ENCODE results near the gene JADE2.
A peak's percentile ranks its signal among the peaks of the same experiment; 100 is the strongest.

Gene JADE2

DNA sequence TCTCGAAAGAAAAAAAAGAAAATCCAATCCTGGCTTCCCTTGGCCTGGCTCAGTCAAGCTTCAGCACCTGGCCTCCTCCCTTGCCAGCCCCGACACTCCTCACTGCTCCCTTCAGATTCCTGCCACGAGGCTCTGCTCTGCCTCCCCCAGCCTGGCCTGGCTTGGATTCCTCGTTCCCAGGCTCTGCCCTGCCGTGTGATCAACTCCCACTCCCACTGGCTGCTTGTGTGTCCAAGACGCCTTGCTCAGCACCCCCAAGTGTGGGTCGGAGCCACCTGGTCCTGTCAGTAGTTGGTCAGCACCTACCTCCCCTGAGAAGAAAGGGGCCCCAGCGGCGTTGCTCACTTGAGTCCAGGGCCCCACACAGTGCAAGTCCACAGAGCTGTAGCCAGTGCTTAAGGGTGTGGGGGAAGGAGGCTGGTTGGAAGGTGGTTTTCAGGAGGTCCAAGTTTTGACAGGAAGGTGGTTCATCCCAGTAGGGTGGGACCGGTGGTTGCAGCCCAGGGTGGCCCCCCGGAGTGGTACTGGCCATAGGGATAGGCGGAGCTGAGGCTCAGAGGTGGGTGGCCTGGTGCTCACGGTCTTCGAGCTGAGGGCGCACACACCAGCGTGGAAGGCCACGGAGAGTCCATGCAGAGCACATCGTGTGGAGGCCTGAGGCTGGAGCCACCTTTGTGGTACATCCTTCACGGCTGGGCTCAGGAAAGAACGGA lies 46.4 kb downstream of the JADE2 start:
- no peak for DNase-seq

DNA sequence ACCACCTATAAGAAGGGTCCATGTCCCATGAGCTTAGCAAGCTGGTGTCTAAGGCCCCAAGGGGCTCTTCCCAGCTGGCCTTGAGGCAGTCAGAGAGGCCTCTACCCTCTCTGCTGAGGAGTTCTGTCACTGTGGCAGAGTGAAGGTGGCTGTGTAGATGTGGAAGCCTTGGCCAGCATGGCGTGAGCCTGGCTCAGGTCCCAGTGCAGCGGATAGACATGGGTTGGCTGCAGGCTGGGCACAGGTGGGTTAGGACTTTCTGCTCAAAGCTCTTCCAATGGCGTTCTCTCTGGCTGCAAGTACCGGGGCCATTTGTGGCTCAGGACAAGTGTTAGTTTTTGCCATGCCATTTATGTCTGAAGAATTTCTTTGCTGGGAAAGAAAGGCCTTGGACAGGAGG lies 47.3 kb downstream of the JADE2 start:
- DNase-seq = no peak

DNA sequence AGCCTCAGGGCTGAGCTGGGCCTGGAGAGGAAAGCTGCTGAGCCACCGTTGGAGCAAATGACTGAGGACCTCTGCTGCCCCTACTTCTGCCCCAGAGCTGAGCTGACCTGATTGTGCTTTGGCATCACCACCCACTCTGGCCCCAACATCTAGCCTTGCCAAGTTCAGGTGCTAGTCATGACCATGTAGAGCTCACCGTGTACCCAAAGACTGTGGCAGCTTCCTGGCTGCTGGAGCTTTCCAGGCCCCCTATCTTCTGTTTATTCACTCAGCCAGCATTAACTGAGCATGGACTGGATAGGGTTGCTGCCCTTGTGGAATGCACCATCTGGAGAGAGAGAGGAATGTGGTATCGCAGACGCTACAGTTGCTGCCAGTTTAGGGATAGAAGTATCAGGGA lies 49.1 kb downstream of the JADE2 start:
- no peak for DNase-seq

DNA sequence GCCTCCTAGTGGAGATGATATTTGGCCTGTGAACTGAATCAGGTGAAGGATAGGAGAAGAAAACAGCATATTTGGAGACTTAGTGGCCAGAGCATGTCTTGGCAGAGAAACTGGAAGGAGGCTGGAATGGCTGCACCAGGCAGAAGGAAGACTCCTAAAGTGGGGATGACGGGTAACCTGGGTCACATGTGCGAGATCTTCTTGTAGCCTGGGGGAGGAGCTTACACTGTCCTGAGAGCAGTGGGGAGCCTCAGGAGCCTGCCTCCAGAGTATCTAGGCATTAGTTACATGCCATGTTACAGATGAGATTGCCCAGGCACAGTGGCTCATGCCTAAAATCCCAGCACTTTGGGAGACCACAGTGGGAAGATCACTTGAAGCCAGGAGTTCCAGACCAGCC lies 49.8 kb downstream of the JADE2 start:
- DNase-seq = no peak

DNA sequence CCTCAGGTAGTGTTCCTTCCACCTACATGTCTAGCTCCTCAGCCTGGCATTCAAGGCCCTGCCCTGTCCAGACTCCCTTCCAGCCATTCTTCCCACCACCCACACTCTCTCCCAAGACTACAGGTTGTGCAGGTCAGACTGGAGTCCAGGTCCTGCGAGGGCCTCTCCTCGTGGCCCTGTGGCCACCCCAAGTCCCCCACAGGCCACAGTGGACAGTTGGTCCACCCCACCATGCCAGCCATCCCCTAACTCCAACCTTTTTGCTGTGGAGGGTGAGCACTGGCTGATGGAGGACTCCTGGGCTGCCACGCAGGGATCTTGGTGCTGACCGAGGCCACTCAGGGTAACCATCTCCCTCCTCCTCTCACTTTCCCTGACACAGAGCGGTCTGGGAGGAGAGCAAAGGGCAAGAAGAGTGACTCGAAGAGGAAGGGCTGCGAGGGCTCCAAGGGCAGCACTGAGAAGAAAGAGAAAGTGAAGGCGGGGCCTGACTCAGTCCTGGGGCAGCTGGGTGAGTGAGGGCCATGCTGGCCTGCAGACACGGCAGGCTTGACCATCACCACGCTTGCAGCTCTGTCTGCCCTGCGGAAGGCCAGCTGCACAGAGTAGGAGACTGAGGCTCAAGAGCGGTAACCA lies 51.0 kb downstream of the JADE2 start:
- no peak for DNase-seq

DNA sequence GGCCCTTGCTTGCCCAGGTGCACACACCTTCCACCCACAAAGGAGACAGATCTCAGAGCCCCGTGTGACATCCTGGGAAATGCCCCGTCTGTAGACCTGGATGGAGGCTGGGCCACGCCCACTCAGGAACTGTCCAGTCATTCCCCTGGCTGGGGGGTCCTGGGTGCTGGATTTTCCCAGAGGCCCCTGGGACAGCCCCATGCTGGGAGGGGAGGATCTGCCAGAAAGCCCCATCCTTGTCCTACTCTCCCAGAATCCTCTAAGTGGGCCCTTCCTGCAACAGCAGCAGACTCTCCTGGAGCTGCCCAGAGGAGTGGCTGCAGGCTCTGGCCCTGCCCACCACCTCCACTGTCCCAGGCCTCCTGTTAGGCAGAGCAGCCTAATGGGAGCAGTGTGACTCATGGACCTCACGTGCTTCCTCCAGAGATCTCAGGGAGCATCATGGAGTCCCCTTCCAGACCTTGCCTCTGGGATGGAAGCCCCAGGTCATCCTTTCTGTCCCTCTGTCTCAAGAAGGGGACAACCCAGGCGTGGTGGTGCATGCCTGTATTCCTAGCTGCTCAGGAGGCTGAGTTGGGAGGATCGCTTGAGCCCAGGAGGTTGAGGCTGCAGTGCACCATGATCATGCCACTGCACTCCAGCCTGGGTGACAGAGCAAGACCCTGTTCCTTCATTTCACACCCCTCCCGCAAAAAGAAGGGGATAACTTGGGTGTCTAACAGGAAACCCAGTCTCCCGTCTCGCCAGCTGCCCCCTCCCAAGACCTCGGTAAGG lies 51.7 kb downstream of the JADE2 start:
- DNase-seq = no peak

DNA sequence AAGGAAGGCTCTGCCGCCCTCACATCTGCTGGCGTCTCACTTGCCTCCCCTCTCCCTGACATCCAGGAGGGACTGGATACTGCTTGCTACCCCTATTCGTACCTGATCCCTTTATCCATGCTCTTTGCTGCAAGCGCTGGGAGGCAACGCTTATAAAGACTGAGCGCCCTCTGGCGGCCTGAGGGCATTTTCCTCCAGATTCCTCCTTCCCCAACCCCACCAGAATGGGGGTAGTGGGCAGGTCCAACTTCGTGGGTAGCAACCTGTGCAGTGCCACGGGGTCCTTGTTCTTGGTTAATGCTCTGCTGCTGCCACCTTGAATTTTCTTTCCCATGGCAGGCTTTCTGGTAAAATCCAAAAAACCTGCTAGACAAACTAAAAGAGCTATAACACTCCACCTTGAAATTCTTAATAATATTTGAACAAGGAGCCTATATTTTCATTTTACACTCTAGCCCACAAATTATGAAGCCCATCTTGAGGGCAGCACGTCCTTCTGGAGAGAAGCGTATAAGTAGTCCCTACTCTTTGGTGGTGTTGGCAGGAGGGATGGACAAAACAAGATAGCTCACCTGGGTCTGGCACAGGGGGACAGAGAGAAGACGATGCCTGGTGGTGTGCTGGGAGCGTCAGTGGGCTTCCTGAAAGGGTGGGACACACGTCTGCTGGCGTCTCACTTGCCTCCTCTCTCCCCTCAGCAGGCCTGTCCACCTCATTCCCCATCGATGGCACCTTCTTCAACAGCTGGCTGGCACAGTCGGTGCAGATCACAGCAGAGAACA lies 52.5 kb downstream of the JADE2 start:
- DNase-seq = peak; percentile 75

DNA sequence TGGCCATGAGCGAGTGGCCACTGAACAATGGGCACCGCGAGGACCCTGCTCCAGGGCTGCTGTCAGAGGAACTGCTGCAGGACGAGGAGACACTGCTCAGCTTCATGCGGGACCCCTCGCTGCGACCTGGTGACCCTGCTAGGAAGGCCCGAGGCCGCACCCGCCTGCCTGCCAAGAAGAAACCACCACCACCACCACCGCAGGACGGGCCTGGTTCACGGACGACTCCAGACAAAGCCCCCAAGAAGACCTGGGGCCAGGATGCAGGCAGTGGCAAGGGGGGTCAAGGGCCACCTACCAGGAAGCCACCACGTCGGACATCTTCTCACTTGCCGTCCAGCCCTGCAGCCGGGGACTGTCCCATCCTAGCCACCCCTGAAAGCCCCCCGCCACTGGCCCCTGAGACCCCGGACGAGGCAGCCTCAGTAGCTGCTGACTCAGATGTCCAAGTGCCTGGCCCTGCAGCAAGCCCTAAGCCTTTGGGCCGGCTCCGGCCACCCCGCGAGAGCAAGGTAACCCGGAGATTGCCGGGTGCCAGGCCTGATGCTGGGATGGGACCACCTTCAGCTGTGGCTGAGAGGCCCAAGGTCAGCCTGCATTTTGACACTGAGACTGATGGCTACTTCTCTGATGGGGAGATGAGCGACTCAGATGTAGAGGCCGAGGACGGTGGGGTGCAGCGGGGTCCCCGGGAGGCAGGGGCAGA lies 53.3 kb downstream of the JADE2 start:
- DNase-seq = no peak

DNA sequence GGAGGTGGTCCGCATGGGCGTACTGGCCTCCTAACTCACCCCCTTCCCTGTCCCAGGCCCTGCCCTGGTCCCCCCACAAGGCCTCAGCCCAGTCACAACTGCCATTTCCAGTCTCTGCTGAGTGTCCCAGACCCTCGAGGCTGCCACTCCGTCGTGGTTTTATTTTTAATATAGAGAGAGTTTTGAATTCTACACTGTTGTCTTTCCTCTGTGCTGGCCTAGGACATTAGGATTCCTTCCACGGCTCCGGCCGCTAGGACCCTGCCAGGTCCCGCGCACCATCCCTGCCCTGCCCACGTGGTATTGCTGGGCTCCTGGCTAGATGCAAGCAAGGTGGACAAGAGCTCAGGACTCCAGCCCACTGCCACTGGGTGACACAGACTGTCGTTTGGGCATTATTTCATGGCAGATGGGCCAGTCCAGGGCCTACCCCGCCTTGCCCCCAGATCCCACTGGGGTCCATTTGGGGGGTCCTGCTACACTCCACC lies 53.9 kb downstream of the JADE2 start:
- no peak for DNase-seq

DNA sequence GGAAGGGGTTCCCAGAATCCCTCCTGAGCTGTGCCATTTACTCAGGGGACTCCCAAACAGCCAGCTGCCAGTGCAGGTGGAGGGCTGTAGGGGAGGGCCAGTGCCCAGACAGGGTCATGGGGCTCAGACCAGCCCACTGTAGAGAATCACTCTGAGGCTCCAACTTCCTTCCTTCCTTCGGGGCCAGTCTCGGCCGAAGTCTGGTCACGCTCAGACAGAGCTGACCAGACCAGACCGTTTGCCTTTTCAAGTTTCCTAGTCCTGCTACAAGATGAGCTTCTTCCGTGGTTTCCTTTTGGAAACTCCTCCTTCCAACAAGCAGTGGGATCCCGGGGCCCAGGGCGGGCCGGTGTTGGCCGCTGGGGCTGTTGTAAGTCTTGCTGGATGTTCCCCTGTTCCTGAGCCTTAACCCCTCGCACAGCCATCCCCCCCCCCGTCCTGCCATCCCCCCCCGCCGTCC lies 54.6 kb downstream of the JADE2 start:
- DNase-seq = no peak

DNA sequence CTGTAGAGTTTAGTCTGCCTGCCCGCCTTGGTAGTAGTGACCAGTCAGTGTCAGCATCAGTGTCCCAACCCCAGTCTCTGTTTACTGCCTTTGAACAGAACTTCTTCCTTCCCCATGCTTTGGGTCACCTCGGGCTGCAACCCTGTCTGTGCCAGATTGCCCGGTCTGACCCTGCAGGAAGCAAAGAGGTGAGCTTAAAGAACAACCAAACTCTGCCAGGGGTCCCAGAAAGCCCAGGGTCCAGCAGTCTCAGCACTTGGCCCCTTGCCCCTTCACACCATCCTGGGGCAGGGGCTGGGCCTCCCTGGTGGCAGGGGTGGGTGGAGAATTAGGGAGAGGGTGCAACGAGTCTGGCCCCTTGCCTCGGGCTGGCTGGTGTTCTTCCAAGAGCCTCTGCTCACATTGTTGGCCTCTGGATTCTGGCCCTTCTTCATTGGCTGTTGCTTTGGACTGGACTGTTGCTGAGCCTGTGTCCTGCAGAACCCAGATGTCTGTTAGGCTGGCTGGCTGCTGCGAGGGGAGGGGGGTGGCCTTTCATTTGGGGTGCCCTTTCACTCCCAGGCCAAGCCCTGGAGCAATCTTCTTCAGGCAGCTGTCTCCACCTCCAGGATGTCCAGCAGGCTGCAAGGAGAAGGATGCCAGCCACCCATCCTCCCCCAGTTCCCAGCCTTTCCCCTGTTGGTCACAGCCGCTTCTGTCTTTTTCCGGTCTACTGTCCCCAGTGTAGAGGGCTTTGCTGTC lies 55.9 kb downstream of the JADE2 start:
- no peak for DNase-seq

DNA sequence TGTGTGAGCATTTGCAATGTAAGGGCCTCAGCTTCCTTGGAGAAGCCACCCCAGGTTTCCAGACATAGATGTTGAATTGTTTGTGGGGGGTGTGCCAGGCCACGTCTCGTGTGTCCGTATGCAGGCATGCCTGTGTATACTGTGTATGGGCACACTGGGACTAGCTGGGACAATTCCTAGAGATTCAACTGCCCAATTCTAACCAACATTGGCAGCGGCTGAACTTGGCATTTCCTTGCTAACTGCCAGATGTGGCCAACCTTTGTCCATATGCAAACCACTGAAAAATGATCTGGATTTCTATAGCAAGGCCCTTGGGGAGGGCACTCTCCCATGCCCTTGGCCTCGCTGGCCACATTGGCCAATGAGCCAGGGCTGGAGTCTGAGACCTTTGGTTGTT lies 56.8 kb downstream of the JADE2 start:
- no peak for DNase-seq

DNA sequence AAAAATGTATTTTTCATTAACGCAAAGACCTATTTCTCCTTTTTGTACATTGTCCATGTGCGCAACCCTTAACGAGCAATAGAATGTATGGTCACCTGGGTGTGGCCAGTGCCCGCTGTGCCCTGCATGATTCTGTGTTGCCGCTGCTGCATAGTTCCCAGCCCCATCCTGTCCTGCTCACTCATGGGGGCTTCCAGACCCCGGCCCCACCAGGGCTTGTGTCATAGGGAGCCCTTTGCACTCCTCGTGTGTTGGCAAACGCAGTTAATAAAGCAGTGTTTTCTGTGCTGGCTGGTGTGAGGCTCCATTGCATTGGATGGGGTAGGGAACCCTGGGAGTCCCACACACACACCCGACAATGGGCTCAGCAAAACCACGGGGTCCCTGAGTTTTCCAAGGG lies 57.5 kb downstream of the JADE2 start:
- no peak for DNase-seq

DNA sequence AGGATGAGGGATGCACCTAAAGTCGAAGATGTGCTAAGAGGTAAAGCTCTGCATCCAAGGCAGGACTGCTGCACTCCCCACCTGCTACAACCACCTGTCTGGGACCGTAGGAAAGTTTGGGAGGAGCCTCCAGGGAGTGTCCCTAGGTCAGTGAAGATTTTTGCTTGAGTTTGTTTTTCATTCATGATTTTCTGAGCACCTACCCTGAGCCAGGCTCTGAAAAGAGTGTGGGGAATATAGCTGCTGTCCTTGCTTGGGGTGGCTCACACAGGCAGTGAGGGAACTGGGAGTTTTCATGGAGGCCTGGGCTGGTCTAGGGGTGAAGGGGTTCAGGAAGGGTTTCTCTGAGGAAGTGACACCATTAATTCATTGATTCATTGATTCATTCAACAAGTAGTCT lies 58.3 kb downstream of the JADE2 start:
- no peak for DNase-seq

DNA sequence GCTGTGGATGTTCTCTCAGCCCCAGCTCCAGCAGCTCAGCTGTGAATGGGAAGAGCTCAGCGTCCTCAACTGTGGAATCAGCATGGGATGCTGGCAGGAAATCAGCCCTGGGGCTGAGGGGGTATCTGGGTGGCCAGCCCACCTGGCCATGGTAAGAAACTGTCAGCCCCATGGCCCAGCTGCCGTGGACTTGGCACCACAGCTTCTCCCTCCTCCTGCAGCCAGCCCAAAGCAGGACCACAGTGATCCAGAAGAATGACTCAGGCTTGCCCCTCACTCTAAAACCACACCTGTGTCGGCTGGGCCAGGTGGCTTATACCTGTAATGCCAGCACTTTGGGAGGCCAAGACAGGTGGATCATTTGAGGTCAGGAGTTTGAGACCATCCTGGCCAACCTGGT lies 59.2 kb downstream of the JADE2 start:
- no peak for DNase-seq

DNA sequence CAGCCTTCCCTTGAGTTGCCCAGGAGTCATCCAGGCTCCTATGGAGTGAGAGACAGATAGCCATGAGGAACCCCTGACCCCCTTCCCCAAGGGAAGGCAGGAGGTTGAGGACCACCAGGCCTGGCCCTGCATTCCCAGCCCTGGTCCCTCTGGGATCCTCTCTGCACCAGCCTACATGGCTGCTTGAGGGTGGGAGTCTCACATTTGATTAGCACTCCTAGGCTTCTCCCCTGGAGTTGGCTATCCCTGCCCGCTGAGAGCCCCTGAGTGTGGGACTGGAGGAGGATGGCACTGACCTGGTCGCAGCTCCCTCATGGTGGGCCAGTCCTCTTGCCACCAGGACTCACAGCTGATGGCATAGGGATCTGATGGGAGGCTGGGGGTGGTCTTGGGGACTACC lies 60.5 kb downstream of the JADE2 start:
- no peak for DNase-seq

DNA sequence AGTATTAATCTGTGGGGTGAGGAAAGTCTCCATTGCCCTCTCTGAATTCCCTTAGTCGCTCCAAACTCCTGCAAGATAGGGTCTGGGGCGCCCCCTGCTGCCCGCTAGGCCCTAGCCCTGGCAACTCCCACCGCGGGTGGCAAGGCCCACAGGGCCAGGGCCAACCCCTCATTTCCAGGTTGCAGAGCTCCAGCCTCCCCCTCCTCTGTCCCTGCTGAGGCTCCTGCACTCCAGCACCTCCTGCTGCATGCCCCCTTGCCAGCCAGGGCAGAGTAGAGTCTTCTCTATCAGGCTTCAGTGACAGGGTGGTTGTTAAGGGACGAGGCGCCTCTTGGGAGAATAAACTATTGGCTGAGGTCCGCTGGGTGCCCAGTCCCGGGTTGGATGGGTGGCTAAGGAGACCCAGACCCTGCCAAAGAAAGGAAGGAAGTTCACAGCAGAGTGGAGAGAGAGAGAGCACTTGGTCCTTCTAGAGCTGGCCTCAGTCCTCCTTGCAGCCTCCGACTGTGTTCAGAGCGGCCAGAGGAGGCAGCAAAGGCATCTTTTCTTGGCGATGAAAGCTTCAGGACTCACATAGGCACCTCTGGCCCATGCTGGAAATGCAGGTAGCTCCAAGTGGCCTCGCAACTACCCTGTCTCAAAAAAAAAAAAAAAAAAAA lies 61.5 kb downstream of the JADE2 start:
- peak; percentile 82 for DNase-seq

DNA sequence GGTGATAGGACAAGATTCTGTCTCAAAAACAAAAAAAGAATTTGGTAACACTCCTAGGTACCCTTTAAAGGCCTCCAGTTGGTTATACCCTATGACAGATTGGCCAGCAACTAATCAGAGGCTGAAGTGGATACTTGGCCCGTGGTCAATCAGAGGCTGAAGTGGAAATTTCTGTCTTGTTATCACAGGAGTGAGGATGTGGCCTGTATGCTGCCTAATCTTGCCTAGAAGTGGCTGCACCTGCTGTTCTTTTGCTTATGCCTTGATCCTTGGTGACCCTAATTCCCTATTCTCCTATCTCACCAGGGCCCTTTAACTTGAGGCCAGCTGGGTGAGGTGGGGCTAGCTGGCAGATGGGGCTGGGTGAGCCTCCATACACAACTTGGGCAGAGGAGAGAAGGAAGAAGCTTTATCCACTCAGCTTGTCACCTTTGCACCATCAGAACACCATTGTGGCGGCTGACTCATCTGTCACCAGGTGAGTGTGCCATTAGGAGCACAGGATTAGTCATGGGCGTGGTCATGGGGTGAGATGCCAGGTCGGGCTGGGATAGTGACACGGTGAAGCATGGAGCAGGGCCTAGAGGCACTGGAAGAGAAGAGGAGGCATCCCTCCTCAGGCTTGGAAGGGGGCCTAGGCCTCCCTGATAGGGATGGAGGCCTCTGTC lies 65.7 kb downstream of the JADE2 start:
- no peak for DNase-seq

DNA sequence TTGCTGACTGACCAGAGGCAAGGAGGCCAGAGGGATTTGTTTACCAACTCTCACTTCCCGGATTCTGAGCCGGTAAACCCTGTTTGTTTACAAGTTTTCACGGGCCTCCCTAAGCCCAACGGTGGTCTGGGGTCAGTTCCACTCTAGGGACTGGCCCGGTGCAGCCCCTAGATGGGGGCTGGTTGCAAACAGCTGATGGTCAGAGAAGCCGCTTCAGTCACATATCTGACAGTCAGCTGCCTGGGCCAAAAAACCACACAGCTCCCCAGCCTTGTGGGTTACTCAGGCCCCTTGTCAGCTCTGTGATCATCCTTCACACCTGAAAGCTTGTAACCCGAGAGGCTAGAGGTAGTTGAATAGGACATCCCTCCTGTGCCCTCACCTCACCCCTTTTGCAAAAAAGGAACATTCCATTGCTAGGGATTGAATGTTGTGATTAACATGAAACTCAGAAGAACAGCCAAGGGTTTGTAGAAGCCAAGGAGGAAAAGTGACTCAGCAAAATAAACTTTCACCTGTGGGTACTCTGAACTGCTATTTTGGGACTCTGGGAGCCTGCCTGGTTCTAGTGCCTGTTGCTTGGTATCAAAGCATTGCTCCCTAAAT lies 66.8 kb downstream of the JADE2 start:
- no peak for DNase-seq

DNA sequence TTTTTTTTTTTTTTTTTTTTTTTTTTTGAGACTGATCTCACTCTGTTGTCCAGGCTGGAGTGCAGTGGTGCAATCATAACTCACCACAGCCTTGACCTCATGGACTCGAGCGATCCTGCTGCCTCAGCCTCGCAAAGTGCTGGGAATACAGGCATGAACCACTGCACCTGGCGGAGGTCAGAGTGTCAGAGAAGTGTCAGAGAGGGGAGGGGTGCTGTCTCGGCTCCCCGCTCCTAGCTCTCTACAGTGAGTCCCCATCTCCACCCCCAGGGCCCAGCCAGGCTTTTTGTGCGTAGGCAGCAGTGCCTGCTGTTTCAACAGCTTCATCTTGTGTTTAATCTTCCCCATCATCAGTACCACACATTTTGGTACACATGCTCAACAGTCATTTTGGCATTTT lies 68.9 kb downstream of the JADE2 start:
- no peak for DNase-seq
